ENCODE data around the gene ALPK3.

GRCh38 chr15:84883466-84883865, 66.3 kb downstream of the ALPK3 start:
- no peak for TF ChIP-seq SP1 (IDR thresholded peaks at IDR 0.05; ENCODE audit: low read depth)
- TF ChIP-seq CEBPB (IDR thresholded peaks at IDR 0.05; ENCODE audit: low read depth) = no peak
